ENCODE results near the gene PPP2R5C. TPM values are rescaled to one million over a fixed set of nuclear protein-coding genes. Genes with fewer than 3 reads are reported as not detected.

Gene PPP2R5C
- total and polyA plus RNA-seq, 4 experiments from 2014 or later = 273 to 620 (median 431) TPM

DNA sequence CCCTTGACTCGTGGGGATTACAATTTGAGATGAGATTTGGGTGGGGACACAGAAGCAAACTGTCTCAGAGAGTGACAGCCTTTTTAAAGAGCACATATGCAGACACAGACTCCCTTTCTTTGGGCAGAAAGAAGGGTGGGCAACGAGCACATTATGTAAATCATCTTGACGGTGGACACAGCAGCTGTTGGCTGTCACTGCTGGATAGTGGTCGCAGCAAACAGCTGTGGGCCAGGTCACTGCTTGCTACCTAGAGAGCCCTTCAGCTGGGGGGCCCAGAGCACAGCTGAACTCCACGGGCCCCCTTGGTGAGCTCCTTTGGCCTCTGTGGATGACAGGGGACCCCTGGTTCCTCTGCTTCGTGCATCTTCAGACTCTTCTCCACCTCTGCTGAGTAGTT lies 23.1 kb downstream of the PPP2R5C start:
- intact Hi-C loops (cut with micrococcal nuclease) = no loop called here
- Mint-ChIP-seq H3K27ac (peak overlapping the region in 2 of 7 donors; percentile 33 to 66), H3K4me3 (no peak overlapping the region)

GRCh38 chr14:101788016-101788635 lies 26.6 kb downstream of the PPP2R5C start:
- Histone ChIP-seq H3K4me1 (ENCODE audit: insufficient read depth, low read length) (peaks cover 14% of the 10 kb centered on the region), H3K9me3 (ENCODE audit: control insufficient read depth in 1 of 2, low read length in 2 of 2) (no peaks in the 10 kb centered on the region), H3K27me3 (ENCODE audit: insufficient read depth, low read length) (no peaks in the 10 kb centered on the region), H3K4me3 (ENCODE audit: low read length in 2 of 2) (no peak overlapping the region), H3K36me3 (ENCODE audit: insufficient read depth, low read length) (no peaks in the 10 kb centered on the region), H3K27ac (ENCODE audit: low read depth, low read length) (no peak overlapping the region)
- H3K27ac Mint-ChIP-seq = no peak overlapping the region
- no peaks in the 10 kb centered on the region for H3K27me3 Mint-ChIP-seq
- POLR2A ChIA-PET (ENCODE audit: partially characterized antibody) = interaction anchor here (0.9 to 9.4 kb wide), 3 partner anchors 22 to 48 kb away, joined by 3 to 107 read pairs (median 4); no protein-coding TSS in a partner anchor
- CTCF ChIA-PET (ENCODE audit: partially characterized antibody) = interaction anchor here (0.9 kb wide), 1 partner anchor 17 kb away, joined by 3 read pairs; no protein-coding TSS in a partner anchor
- intact Hi-C loops (cut with micrococcal nuclease) = no loop called here
- H3K9me3 Mint-ChIP-seq = no peaks in the 10 kb centered on the region
- no peak overlapping the region for H3K4me3 Mint-ChIP-seq
- no peak for DNase-seq
- H3K36me3 Mint-ChIP-seq = peaks cover 2 to 5% of the 10 kb centered on the region in 2 donors
- peaks cover 21 to 27% (median 23%) of the 10 kb centered on the region in 4 donors for H3K4me1 Mint-ChIP-seq

More for the DNA sequence above, 23.1 kb downstream of the PPP2R5C start:
- no peak overlapping the region for H3K4me3 ChIP-seq (ENCODE audit: low read length in 2 of 2)
- H3K27ac ChIP-seq (ENCODE audit: low read depth, low read length) = no peak overlapping the region
- Mint-ChIP-seq H3K9me3 (no peaks in the 10 kb centered on the region), H3K36me3 (peaks cover 2 to 5% of the 10 kb centered on the region in 2 donors), H3K27me3 (no peaks in the 10 kb centered on the region), H3K4me1 (peaks cover 9 to 14% (median 13%) of the 10 kb centered on the region in 4 donors)
- no peaks in the 10 kb centered on the region for H3K9me3 ChIP-seq (ENCODE audit: control insufficient read depth in 1 of 2, low read length in 2 of 2)
- H3K36me3 ChIP-seq (ENCODE audit: insufficient read depth, low read length) = no peaks in the 10 kb centered on the region
- ChIA-PET POLR2A (ENCODE audit: partially characterized antibody) (interaction anchor here (0.8 to 1.8 kb wide), 4 partner anchors 13 to 47 kb away, joined by 3 to 8 read pairs (median 4); no protein-coding TSS in a partner anchor), CTCF (ENCODE audit: partially characterized antibody) (interaction anchor here (1.1 to 1.8 kb wide), 3 partner anchors 14 to 77 kb away, joined by 5 to 8 read pairs (median 6); no protein-coding TSS in a partner anchor)
- H3K4me1 ChIP-seq (ENCODE audit: insufficient read depth, low read length) = peaks cover 8% of the 10 kb centered on the region
- DNase-seq = no peak
- no peaks in the 10 kb centered on the region for H3K27me3 ChIP-seq (ENCODE audit: insufficient read depth, low read length)

DNA sequence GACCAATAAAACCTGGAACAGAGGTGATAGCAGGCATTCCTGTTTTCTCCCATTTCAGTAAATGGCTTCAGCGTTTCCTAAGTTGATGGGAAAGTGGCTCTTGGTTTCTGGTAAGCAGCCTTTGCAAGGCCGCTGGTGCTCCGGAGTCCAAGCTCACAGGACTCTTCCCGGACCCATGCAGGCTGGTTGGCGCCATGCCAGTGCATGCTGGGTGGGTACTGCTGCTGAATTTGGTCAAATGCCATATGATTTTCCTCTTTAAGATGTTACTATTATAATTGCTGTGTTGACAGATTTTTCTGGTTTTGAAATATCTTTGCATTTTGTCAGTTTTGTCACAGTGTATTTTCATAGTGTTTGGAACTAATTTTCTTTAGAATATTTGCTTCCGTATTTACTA lies 27.7 kb downstream of the PPP2R5C start:
- no peaks in the 10 kb centered on the region for H3K27me3 ChIP-seq (ENCODE audit: insufficient read depth, low read length)
- Mint-ChIP-seq H3K27ac (peak overlapping the region in 1 of 7 donors; percentile 13), H3K4me3 (no peak overlapping the region), H3K36me3 (peaks cover 2 to 9% of the 10 kb centered on the region in 2 donors), H3K27me3 (no peaks in the 10 kb centered on the region), H3K9me3 (peaks cover 0 to 4% (median 0%) of the 10 kb centered on the region in 8 donors), H3K4me1 (peaks cover 21 to 35% (median 27%) of the 10 kb centered on the region in 4 donors)
- DNase-seq = no peak
- H3K4me1 ChIP-seq (ENCODE audit: insufficient read depth, low read length) = peaks cover 14% of the 10 kb centered on the region
- no peaks in the 10 kb centered on the region for H3K9me3 ChIP-seq (ENCODE audit: control insufficient read depth in 1 of 2, low read length in 2 of 2)
- no peak overlapping the region for H3K4me3 ChIP-seq (ENCODE audit: low read length in 2 of 2)
- intact Hi-C loops (cut with micrococcal nuclease) = no loop called here
- no peaks in the 10 kb centered on the region for H3K36me3 ChIP-seq (ENCODE audit: insufficient read depth, low read length)
- H3K27ac ChIP-seq (ENCODE audit: low read depth, low read length) = no peak overlapping the region
- POLR2A ChIA-PET (ENCODE audit: partially characterized antibody) = interaction anchor here (0.9 to 9.4 kb wide), 5 partner anchors 18 to 47 kb away, joined by 4 to 107 read pairs (median 4); no protein-coding TSS in a partner anchor
- CTCF ChIA-PET (ENCODE audit: partially characterized antibody) = interaction anchor here (0.9 kb wide), 1 partner anchor 18 kb away, joined by 3 read pairs; no protein-coding TSS in a partner anchor

DNA sequence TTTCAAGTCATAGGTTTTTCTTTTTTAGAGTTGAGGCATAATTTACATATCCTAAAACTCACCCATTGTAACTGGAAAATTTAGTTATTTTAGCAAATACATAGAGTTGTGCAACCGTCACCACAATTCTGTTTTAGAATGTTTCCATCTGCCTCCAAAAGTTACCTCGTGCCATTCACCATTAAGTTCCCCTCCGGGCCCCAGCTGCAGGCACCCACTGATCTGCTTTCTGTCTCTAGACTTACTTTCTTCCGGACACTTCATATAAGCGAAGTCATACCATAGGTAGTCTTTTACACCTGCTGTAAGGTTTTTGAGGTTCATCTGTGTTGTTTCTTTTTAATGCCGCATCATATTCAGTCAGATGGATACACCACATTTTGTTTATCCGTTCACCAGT lies 28.7 kb downstream of the PPP2R5C start:
- H3K4me3 ChIP-seq (ENCODE audit: low read length in 2 of 2) = no peak overlapping the region
- intact Hi-C loops (cut with micrococcal nuclease) = loop anchor here (5.0 kb wide), 1 partner anchor 37 kb away; no protein-coding TSS in a partner anchor
- ChIA-PET CTCF (ENCODE audit: partially characterized antibody) (interaction anchor here (0.8 to 1.7 kb wide), 2 partner anchors 29 to 307 kb away, joined by 3 read pairs; no protein-coding TSS in a partner anchor), POLR2A (ENCODE audit: partially characterized antibody) (interaction anchor here (3.9 to 9.4 kb wide), 4 partner anchors 20 to 36 kb away, joined by 30 to 107 read pairs (median 52); no protein-coding TSS in a partner anchor)
- Mint-ChIP-seq H3K27me3 (no peaks in the 10 kb centered on the region), H3K4me3 (peak overlapping the region in 5 of 8 donors; percentile 32 to 62 (median 53)), H3K36me3 (peaks cover 5 to 17% of the 10 kb centered on the region in 2 donors), H3K27ac (peak overlapping the region in 6 of 7 donors; percentile 30 to 91 (median 67)), H3K9me3 (peaks cover 0 to 4% (median 0%) of the 10 kb centered on the region in 8 donors), H3K4me1 (peaks cover 21 to 36% (median 27%) of the 10 kb centered on the region in 4 donors)
- no peaks in the 10 kb centered on the region for H3K27me3 ChIP-seq (ENCODE audit: insufficient read depth, low read length)
- no peaks in the 10 kb centered on the region for H3K36me3 ChIP-seq (ENCODE audit: insufficient read depth, low read length)
- no peaks in the 10 kb centered on the region for H3K9me3 ChIP-seq (ENCODE audit: control insufficient read depth in 1 of 2, low read length in 2 of 2)
- H3K4me1 ChIP-seq (ENCODE audit: insufficient read depth, low read length) = peaks cover 14% of the 10 kb centered on the region
- no peak overlapping the region for H3K27ac ChIP-seq (ENCODE audit: low read depth, low read length)
- no peak for DNase-seq

- DNase-seq = peak in 4 of 5 donors; percentile 42 to 54 (median 44)
- H3K27me3 ChIP-seq (ENCODE audit: insufficient read depth, low read length) = no peaks in the 10 kb centered on the region
- Mint-ChIP-seq H3K9me3 (peaks cover 0 to 4% (median 0%) of the 10 kb centered on the region in 8 donors), H3K36me3 (peaks cover 8 to 20% of the 10 kb centered on the region in 2 donors), H3K27me3 (no peaks in the 10 kb centered on the region), H3K4me1 (peaks cover 18 to 36% (median 26%) of the 10 kb centered on the region in 4 donors), H3K27ac (peak overlapping the region; percentile 81 to 95 (median 86)), H3K4me3 (peak overlapping the region; percentile 66 to 90 (median 80))
- peak overlapping the region; percentile 13 to 41 for H3K4me3 ChIP-seq (ENCODE audit: low read length in 2 of 2)
- POLR2A ChIA-PET (ENCODE audit: partially characterized antibody) = interaction anchor here (0.9 to 9.4 kb wide), 14 partner anchors 10 to 95 kb away, joined by 3 to 107 read pairs (median 8); no protein-coding TSS in a partner anchor
- H3K9me3 ChIP-seq (ENCODE audit: control insufficient read depth in 1 of 2, low read length in 2 of 2) = no peaks in the 10 kb centered on the region
- H3K36me3 ChIP-seq (ENCODE audit: insufficient read depth, low read length) = no peaks in the 10 kb centered on the region
- peak overlapping the region; percentile 58 for H3K27ac ChIP-seq (ENCODE audit: low read depth, low read length)
- peaks cover 14% of the 10 kb centered on the region for H3K4me1 ChIP-seq (ENCODE audit: insufficient read depth, low read length)
- CTCF ChIA-PET (ENCODE audit: partially characterized antibody) = interaction anchor here (0.7 to 3.1 kb wide), 10 partner anchors 10 to 522 kb away, joined by 3 to 15 read pairs (median 4); no protein-coding TSS in a partner anchor
- intact Hi-C loops (cut with micrococcal nuclease) = loop anchor here (2.0 to 5.0 kb wide), 2 partner anchors 19 to 35 kb away; no protein-coding TSS in a partner anchor
These were observed 30.5 kb downstream of the PPP2R5C start for GRCh38 chr14:101791919-101792572.

GRCh38 chr14:101796016-101796415 lies 34.5 kb downstream of the PPP2R5C start:
- peaks cover 14% of the 10 kb centered on the region for H3K4me1 ChIP-seq (ENCODE audit: insufficient read depth, low read length)
- H3K4me3 Mint-ChIP-seq = no peak overlapping the region
- peaks cover 0 to 4% (median 0%) of the 10 kb centered on the region in 8 donors for H3K9me3 Mint-ChIP-seq
- ChIA-PET CTCF (ENCODE audit: partially characterized antibody) (no interaction called here), POLR2A (ENCODE audit: partially characterized antibody) (interaction anchor here (0.7 kb wide), 1 partner anchor 23 kb away, joined by 6 read pairs; no protein-coding TSS in a partner anchor)
- H3K9me3 ChIP-seq (ENCODE audit: control insufficient read depth in 1 of 2, low read length in 2 of 2) = no peaks in the 10 kb centered on the region
- no peak overlapping the region for H3K27ac ChIP-seq (ENCODE audit: low read depth, low read length)
- no peaks in the 10 kb centered on the region for H3K27me3 Mint-ChIP-seq
- no peak overlapping the region for H3K27ac Mint-ChIP-seq
- DNase-seq = no peak
- peaks cover 13 to 29% (median 23%) of the 10 kb centered on the region in 4 donors for H3K4me1 Mint-ChIP-seq
- no peaks in the 10 kb centered on the region for H3K36me3 ChIP-seq (ENCODE audit: insufficient read depth, low read length)
- intact Hi-C loops (cut with micrococcal nuclease) = no loop called here
- peaks cover 17 to 25% of the 10 kb centered on the region in 2 donors for H3K36me3 Mint-ChIP-seq
- H3K27me3 ChIP-seq (ENCODE audit: insufficient read depth, low read length) = no peaks in the 10 kb centered on the region
- no peak overlapping the region for H3K4me3 ChIP-seq (ENCODE audit: low read length in 2 of 2)
